Choroid plexus epithelial cell (primary cell): Measurements from ENCODE around the gene AGFG1.

Experiments used
- DNase-seq: peaks from one replicate; pipeline ENCODE4 v3.0.0-alpha.2; 2010; ENCODE audit warnings: low read depth
- H3K4me3 ChIP-seq: 2 replicates; pipeline ENCODE4 v1.5.1; 2011; ENCODE audit warnings: low read depth, mild to moderate bottlenecking, control low read depth, low read length, moderate library complexity
- CTCF ChIP-seq: conservative IDR thresholded peaks from 2 replicates; pipeline ENCODE4 v1.5.1; 2011; ENCODE audit warnings: low read depth, mild to moderate bottlenecking, control low read depth, inconsistent platforms, low read length, moderate library complexity

AGFG1 gene

GRCh38 chr2:227506456-227506855 is 34.5 kb downstream of the AGFG1 start:
- no peak for TF ChIP-seq CTCF
- no peak for DNase-seq
- H3K4me3 ChIP-seq, result no peak overlapping the region

DNA sequence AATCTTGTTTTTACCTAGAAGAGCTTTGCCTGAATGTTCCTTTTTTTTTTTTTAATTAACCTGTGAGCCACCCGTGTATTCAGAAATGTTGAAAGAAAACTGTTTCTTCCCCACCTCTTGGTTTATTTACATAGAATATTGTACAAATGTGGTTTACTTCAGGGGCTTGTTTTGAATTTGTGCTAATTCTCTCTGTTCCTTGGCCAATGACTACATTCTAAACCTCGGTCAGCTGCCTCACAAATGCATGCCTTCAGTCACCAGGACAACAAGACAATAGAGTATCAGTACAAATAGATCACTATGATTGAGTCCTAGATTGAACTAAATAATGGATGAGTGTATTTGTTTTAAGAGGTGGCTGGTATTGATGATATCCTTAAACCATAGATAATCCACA is 36.0 kb downstream of the AGFG1 start:
- no peak overlapping the region for H3K4me3 ChIP-seq
- TF ChIP-seq CTCF, result no peak
- peak; percentile 62 for DNase-seq

DNA sequence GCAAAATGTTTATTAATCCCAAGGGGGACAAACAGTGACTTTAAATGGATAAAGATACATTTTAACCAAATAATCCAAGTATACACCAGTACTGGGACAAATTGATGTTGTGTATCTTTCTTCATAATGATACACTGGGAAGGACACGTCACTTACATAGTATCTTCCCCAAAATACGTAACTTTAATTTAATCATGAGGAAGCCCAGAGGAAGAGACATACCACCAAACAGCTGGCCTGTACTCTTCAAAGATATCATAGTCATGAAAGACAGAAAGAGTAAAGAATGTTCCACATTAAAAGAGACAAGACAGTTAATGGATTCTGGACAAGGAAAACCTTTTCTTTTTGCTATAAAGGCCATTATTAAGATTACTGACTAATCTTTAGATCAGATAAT is 37.1 kb downstream of the AGFG1 start:
- TF ChIP-seq CTCF, result no peak
- H3K4me3 ChIP-seq, result no peak overlapping the region
- no peak for DNase-seq

- no peak for TF ChIP-seq CTCF
- DNase-seq, result peak; percentile 53
- no peak overlapping the region for H3K4me3 ChIP-seq
Measured at GRCh38 chr2:227509824-227510619, 38.1 kb downstream of the AGFG1 start.

DNA sequence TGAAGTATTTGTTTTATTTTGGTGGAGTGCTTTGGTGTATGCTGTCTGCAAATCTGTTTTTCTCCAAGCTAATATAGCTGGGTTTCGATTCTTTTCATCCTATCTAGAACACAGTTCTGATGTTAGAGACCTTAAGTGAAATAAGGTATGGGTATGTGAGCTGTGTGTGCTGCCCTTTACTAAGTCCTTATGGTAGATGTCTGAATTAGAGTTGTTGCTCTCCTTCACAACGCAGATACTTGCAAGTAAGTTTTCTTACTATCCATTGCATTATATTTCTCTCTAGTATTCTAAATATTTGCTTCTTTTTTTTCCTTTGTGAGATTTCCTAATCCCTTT is 38.6 kb downstream of the AGFG1 start:
- DNase-seq, result no peak
- TF ChIP-seq CTCF, result no peak
- H3K4me3 ChIP-seq, result no peak overlapping the region

DNA sequence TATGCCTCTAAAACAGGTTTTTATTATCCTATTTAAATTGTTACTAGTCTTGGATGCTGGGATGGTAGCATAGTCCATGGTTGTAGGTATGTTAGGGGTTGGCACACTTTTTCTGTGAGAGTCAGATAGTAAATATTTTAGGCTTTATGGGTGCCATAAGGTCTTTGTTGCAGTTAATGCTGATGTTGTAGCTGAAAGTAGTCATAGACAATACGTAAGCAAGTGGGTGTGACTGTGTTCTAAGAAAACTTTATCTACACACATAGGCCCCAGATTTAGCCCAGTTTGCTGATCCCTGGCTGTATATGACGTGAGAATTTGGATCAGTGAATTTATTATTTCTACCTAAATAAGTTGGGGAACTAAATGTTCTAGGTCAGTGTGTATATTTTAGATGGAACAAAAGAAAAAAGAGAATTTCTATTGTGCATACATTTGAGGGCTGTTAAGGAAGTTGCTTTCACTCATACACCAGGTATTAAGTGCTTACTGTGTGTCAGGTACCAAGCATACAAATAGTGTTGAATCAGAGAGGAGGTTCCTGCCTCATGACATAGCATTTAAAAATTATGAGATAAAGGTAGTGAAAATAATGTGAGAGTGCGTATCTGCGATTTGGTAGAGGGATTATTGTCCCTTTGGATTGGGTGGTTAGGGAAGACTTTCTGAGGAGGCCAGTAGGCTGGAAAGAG is 39.4 kb downstream of the AGFG1 start:
- H3K4me3 ChIP-seq, result no peak overlapping the region
- DNase-seq, result no peak
- TF ChIP-seq CTCF, result no peak

- no peak for TF ChIP-seq CTCF
- no peak for DNase-seq
- H3K4me3 ChIP-seq, result no peak overlapping the region
Measured at GRCh38 chr2:227511955-227512354, 40.0 kb downstream of the AGFG1 start.
